Chondrocyte (in vitro differentiated cells): ENCODE data around the gene SLC22A17. TPM values are rescaled to one million over a fixed set of nuclear protein-coding genes. Genes with fewer than 3 reads are reported as not detected.
"Not testable (repeated sequence)": the region's sequence is repeated elsewhere in the genome, so short reads cannot be mapped to it uniquely, and the experiment has no call there.

Source experiments
- DNase-seq: peaks from one replicate; pipeline ENCODE4 v3.0.0; 2021; ENCODE audit warnings: mixed read lengths, low spot score
- H3K27ac Mint-ChIP-seq: one replicate; pipeline ENCODE4 v1.8.0; 2021; ENCODE audit warnings: mild to moderate bottlenecking, moderate library complexity, mixed read lengths; ENCODE audit not compliant: unreplicated experiment
- H3K27me3 Mint-ChIP-seq: 2 replicates; pipeline ENCODE4 v1.8.0; 2021; ENCODE audit warnings: low read depth, mixed read lengths
- H3K36me3 Mint-ChIP-seq: 2 replicates; pipeline ENCODE4 v1.8.0; 2021; ENCODE audit warnings: low read depth, mixed read lengths
- H3K4me1 Mint-ChIP-seq: 2 replicates; pipeline ENCODE4 v1.8.0; 2021; ENCODE audit warnings: low read depth, mild to moderate bottlenecking, mixed read lengths
- H3K4me3 Mint-ChIP-seq: one replicate; pipeline ENCODE4 v1.8.0; 2021; ENCODE audit warnings: mild to moderate bottlenecking, moderate library complexity, mixed read lengths; ENCODE audit not compliant: unreplicated experiment
- H3K9me3 Mint-ChIP-seq: 2 replicates; pipeline ENCODE4 v1.8.0; 2021; ENCODE audit warnings: low read depth, mixed read lengths
- total RNA-seq: library from RNA; stranded (reverse); gene quantifications from 3 replicates; pipeline ENCODE4 v1.2.1, GENCODE V29; 2021
- TF ChIP-seq, protein P1 (sequence below): fragments of 200-600 bp; sonication (generic); IDR thresholded peaks from 2 replicates; pipeline ENCODE4 v1.5.0; 2021; ENCODE audit warnings: antibody characterized with exemption, mild to moderate bottlenecking, moderate library complexity

The SLC22A17 gene
- total RNA-seq, 1 donor from 2014 or later = 40.3 TPM

DNA sequence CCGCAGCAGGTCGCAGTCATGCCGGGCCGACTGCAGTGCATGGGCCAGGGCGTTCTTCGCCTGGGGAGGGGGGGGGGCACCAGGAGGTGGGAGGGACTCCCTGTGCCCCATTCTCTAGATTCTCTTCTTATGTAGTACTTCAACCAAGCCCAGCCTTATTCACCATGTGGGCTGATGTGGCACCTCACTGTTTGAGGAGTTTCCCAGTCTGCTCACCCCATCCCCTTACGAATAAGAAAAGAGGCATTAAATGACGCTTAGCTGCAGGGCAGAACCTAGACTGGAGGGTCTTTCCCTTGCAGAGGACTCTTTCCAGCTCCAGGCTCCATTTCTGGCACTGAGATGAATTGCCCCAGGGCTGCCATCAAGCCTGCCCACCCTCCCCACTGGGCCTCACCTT is 36.3 kb upstream of the SLC22A17 start:
- Mint-ChIP-seq H3K27ac (no peak overlapping the region), H3K27me3 (peaks cover 50% of the 10 kb centered on the region)

DNA sequence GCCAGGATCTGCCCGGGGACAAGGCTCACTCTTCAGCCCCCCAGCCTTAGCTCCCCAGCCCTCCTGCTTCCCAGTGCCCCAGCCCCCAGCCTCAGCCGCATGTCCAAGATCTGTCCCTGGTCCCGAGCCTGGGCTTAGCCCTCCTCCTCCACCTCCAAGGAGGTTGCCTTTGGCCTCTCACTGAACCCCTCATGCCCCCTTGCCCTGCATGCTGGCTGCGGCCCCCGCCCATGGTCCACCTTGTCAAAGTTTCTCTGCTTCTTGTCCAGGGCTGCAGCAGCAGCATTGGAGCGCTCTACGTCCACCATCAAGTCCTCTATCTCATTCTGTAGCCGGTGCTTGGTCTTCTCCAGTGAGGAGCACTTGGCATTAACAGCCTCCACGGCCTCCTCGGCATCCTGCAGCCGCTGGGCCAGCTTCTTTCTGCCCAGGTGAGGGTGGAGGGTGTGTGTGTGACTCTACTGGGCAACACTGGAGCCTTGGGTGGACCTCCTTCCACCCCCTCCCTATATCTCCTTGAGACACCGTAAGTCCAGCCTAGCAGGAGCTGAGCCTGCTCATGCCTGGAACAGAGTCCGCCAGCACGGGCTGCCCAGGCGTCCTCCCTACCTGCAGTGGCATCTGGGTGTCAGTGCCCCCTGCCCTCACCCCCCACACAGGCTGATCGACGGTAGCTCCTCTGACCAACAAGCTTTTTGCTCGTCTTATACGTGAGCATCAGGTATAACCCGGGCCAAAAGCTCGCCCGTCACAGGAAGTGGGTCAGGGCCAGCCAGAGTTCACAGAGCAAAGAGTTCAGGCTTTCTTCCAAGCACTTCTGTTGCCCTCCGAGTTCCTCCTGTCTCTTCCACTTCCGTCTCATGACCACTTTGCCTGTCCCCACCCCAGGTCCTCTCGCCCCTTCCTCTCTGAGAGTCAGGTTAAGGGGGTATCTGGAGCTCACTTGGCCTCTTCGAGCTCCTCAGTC is 35.5 kb upstream of the SLC22A17 start:
- Mint-ChIP-seq H3K27ac (no peak overlapping the region), H3K9me3 (no peaks in the 10 kb centered on the region), H3K4me3 (no peak overlapping the region), H3K36me3 (no peaks in the 10 kb centered on the region), H3K4me1 (no peaks in the 10 kb centered on the region), H3K27me3 (peaks cover 50% of the 10 kb centered on the region)
- no peak for DNase-seq
- TF ChIP-seq, protein P1, sequence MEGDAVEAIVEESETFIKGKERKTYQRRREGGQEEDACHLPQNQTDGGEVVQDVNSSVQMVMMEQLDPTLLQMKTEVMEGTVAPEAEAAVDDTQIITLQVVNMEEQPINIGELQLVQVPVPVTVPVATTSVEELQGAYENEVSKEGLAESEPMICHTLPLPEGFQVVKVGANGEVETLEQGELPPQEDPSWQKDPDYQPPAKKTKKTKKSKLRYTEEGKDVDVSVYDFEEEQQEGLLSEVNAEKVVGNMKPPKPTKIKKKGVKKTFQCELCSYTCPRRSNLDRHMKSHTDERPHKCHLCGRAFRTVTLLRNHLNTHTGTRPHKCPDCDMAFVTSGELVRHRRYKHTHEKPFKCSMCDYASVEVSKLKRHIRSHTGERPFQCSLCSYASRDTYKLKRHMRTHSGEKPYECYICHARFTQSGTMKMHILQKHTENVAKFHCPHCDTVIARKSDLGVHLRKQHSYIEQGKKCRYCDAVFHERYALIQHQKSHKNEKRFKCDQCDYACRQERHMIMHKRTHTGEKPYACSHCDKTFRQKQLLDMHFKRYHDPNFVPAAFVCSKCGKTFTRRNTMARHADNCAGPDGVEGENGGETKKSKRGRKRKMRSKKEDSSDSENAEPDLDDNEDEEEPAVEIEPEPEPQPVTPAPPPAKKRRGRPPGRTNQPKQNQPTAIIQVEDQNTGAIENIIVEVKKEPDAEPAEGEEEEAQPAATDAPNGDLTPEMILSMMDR = no peak

More for the DNA sequence above, 36.3 kb upstream of the SLC22A17 start:
- Mint-ChIP-seq H3K4me1 (no peaks in the 10 kb centered on the region), H3K9me3 (no peaks in the 10 kb centered on the region), H3K36me3 (no peaks in the 10 kb centered on the region), H3K4me3 (no peak overlapping the region)
- TF ChIP-seq, protein P1 = no peak
- DNase-seq = no peak

DNA sequence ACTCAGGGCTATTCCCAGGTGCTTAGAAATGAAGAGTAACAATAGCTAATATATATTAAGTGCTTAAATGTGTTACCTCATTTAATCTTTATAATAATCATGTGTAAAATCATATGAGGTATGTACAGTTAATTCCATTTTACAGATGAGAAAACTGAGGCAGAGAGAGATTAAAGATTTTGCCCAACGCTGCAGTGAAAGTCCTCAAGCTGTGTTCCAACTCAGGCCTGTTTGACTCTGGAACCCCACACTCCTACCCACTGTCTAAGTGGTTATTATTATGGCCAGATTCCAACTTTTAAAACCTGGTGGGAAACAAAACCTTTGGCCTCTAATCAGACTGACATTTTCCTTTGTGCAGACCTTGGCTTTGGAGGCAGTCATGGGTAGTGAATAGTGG is 34.3 kb upstream of the SLC22A17 start:
- H3K4me1 Mint-ChIP-seq = no peaks in the 10 kb centered on the region
- no peak overlapping the region for H3K27ac Mint-ChIP-seq
- no peak overlapping the region for H3K4me3 Mint-ChIP-seq
- peaks cover 54% of the 10 kb centered on the region for H3K27me3 Mint-ChIP-seq
- H3K36me3 Mint-ChIP-seq = no peaks in the 10 kb centered on the region
- TF ChIP-seq, protein P1 = no peak
- DNase-seq = no peak
- no peaks in the 10 kb centered on the region for H3K9me3 Mint-ChIP-seq

DNA sequence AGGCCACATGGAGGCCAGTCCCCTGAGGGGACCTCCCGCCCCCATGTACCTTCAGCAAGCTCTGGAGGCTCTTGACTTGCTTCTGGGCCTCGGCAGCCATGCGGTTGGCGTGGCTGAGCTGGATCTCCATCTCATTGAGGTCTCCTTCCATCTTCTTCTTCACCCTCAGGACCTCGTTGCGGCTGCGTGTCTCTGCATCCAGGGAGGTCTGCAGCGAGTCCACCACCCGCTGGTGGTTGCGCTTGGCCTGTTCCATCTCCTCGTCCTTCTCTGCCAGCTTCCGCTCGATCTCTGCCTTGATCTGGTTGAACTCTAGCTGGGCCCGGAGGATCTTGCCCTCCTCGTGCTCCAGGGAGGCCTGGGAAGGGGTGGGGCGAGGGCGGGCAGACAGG is 33.6 kb upstream of the SLC22A17 start:
- not testable (repeated sequence) for H3K27ac Mint-ChIP-seq, DNase-seq, H3K9me3 Mint-ChIP-seq, H3K36me3 Mint-ChIP-seq, H3K4me3 Mint-ChIP-seq, H3K4me1 Mint-ChIP-seq
- H3K27me3 Mint-ChIP-seq = peaks cover 58% of the 10 kb centered on the region

DNA sequence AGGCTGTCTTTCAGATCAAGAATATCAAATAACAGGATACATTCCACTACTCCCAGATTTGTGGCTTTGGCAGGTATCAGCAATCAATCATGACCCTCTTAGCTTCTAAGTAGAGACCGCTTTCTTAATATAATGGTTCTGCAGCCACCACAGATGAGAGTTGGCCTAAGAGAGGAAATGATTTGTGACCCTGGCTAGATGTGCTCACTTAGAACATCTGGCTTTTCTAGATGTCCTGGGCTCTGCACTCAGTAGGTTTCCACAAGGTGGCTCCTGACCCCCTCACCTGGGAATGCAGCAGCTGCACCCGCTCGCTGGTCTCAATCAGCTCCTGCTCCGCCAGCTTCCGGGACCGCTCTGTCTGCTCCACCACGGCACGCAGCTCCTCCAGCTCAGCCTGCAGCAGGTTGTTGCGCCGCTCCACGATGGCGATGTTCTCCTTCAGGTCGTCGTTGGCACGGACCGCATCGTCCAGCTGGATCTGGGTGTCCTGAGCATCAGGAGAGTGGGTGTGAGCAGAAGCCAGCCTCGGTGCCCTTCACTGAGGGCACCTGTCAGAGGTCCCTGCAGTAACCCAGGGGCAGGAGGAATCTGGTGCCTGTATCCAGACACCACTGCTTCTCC is 33.1 kb upstream of the SLC22A17 start:
- TF ChIP-seq, protein P1 = no peak
- Mint-ChIP-seq H3K9me3 (no peaks in the 10 kb centered on the region), H3K27me3 (peaks cover 58% of the 10 kb centered on the region), H3K4me3 (no peak overlapping the region), H3K36me3 (no peaks in the 10 kb centered on the region), H3K4me1 (no peaks in the 10 kb centered on the region), H3K27ac (no peak overlapping the region)
- DNase-seq = no peak
